GM18498 (cell line): ENCODE results near the gene ZNF774.
A peak's percentile ranks its signal among the peaks of the same experiment; 100 is the strongest.
"Not testable (repeated sequence)": the region's sequence is repeated elsewhere in the genome, so short reads cannot be mapped to it uniquely, and the experiment has no call there.

Source experiments
- ATAC-seq: cut with Tn5 transposase; IDR thresholded peaks from one replicate; pipeline ENCODE4 v1.9.1; 2021; ENCODE audit warnings: mild to moderate bottlenecking, moderate library complexity; ENCODE audit not compliant: unreplicated experiment

The ZNF774 gene

DNA sequence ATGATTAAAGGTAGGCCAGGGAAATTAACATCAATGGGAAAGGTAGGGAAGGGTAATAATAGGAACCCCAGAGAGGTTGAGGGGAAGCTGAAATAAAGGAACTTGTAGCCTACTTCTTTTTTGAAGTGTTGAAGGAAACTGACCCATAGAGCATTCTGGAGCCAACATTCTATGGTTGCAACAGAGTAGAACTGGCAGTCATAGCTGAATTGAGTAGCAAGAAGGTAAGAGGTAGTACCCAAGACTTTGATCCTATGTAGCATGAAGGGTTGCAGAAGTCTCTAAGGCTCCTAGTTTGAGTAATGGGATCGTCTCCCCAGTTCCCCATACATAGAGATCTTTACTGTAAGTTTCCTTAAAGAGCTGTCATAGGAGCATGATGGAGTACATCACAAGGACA, 7.4 kb upstream of the ZNF774 start:
- no peak for ATAC-seq

GRCh38 chr15:90345857-90346256, 6.2 kb upstream of the ZNF774 start:
- no peak for ATAC-seq

DNA sequence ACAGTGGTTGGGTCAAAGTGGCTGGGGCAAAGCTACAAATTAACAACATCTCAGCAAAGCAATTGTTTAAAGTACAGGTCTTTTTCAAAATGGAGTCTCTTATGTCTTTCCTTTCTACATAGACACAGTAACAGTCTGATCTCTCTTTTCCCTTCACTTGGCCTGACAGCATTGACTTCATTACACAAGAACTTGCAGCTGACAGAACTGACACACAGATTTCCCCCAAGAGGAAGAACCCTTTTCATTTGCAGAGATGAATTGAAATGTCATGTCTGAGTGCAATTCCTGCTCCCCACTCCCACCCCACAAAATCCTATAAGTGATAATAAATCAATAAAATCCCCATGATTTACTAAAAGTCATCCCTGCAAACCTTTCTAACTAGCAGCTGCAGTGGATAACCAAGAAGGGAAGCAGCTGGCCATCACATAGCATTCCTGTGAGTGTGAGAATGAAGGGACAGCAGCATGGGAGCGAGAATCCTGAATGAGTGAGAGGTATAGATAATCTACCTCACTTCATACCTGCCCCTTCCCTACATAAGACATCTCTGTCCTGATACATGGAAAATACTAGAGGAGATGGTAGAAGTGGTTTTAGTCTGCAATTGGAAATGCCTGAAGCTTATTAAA, 4.5 kb upstream of the ZNF774 start:
- ATAC-seq = not testable (repeated sequence)

GRCh38 chr15:90348456-90348855, 3.6 kb upstream of the ZNF774 start:
- ATAC-seq = no peak

DNA sequence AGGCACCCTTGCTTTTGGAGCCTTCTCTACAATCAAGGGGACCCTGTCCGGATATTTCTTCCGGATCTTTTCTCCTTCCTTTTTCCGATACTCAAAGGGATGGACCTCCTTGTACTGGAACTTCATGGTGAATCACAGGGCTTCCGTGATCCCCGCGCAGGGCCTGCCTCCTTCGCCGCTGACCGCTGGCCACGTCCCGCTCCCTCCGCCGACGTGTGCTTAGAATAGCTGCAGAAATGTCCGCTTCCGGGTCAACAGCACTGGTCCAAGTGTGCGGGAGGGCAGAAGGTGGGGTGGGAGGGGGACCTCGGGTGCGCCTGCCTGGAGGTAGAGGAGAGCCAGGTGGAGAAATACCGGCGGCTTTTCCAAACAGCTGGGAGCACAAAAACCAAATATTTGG, 3.0 kb upstream of the ZNF774 start:
- no peak for ATAC-seq

DNA sequence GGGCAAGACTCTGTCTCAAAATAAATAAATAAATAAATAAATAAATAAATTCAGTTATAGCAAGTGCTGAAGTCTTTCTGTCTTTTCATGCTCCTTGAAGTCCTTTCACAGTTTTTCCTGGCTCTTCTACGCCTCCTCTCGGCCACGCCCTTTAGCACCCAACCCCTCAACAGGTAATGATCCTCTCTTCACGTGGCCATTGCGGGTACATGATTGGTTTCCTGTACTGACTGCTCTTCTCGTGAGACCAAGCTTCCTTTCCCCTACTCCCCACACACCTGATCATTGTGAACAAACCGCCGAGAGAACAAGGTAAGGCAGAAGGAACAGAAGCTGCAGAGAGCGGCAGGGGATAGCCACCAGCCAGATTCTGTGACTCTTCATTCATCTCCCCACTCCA, 2.3 kb upstream of the ZNF774 start:
- ATAC-seq = no peak

DNA sequence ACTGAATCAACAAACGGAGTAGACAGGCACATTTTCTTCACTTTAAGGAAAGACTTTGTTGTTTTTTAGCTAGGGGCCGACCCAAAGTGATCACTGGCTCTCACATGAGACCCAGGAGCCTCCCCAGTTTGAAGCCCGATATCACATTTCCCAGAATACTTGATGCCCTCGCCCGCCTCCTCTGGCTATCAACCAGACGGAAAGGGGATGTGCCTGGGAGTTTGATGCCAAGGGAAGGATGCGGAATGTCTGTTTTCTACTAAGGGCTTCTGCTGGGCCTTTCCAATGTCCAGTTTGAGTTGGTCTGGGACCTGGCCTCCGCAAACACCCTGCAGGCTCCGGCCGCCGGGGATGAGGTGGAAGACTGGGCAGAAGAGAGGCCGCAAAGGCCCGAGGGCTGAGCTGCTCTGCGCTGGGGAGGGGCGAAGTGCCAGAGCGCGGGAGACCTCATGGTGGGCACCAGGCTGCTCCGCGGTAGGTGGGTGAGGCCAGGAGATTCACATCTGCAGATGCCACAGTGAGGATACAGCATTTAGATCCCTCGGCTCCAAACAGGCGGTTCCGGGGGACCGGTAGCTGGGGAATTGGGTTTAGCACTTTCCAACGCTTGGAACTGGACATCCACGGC, 491 bp upstream of the ZNF774 start:
- ATAC-seq = peak; percentile 9

GRCh38 chr15:90354986-90355385, 2.9 kb downstream of the ZNF774 start:
- ATAC-seq = no peak

DNA sequence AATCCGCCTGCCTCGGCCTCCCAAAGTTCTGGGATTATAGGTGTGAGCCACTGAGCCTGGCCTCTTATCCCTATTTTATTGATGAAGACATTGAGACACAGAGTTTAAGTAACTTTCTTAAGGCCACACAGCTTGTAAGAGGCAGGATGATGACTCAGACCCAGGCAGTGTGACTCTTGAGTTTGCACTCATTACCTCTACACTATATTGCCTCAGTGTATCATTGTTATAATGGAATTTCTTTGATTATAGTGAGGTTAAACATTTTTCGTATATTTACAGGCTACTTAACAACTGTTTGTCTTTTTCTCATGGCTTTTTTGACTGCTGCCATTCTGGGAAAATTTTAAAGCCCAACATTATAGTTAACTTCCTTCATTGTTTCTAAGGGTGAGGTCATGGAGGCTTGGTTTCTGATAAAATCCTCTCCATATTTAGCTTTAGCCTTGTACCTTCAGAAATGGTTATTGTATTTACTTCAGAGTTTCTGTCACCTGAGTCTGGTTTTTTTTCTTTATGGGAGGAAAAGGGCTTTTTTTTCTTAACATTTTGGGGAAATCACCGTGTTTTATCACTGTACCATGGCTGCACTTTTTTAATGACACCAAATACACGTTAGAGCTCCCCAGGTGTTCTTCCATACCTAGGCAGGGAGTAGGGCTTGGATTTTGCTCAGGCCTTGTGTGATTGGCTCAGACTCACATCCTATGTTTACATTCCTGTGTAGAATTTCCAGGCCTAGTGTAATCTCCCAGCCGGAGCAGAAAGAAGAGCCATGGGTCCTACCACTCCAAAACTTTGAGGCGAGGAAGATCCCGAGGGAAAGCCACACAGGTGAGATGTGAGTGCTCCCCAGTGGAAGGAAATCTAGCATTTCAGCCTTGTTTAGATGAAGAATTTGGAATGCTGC, 6.3 kb downstream of the ZNF774 start:
- no peak for ATAC-seq

DNA sequence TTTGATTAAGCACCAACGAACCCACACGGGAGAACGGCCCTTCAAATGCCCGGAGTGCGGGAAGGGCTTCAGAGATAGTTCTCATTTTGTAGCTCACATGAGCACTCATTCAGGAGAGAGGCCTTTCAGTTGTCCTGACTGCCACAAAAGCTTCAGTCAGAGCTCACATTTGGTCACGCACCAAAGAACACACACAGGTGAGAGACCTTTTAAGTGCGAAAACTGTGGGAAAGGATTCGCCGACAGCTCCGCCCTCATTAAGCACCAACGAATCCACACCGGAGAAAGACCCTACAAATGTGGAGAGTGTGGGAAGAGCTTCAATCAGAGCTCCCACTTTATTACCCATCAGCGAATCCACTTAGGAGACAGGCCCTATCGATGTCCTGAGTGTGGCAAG, 8.7 kb downstream of the ZNF774 start:
- no peak for ATAC-seq

- ATAC-seq = no peak
Observed at GRCh38 chr15:90362936-90363212, 10.8 kb downstream of the ZNF774 start.

DNA sequence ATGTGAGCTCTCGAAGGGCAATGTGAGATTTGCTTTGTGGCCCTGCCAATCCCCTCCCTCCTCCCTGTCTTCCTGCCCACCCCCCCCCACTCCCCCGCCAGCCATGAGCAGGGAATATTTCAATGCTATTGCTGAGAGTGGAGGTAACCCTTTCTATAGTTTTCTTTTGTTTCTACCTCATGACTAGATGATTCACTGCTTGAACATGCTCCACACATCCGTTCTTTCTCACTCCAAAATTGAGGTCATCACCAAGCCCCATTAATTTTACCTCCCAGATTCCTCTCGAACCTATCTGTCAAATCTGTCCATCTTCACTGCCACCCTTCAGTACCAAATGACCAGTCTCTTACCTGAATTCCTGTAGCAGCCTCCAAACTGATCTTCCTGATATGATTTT, 12.2 kb downstream of the ZNF774 start:
- ATAC-seq = no peak

DNA sequence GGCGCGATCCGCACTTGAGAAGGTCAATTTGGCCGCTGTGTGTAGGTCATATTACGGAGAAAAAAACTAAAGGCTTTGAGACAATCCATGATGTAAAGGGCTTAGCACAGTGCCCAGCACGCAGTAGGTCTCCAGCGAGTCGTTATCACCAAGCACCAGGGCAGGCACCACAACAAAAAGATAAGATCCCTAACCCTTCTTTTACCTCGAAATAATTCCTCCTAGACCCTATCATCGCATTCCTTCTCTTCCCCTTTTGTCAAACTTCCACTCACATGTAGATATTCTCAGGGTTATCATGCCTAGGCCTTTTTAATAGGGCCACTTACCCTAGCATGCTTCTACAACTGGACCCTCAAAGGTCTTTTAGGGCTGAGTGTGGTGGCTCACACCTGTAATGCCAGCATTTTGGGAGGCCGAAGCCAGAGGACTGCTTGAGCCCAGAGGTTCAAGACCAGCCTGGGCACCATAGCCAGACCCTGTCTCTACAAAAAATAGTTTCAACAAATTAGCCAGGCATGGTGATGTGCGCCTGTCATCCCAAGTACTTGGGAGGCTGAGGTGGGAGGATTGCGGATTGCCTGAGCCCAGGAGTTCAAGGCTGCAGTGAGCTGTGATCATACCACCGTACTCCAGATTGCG, 13.5 kb downstream of the ZNF774 start:
- no peak for ATAC-seq

- ATAC-seq = no peak
Observed at GRCh38 chr15:90367576-90367975, 15.5 kb downstream of the ZNF774 start.

DNA sequence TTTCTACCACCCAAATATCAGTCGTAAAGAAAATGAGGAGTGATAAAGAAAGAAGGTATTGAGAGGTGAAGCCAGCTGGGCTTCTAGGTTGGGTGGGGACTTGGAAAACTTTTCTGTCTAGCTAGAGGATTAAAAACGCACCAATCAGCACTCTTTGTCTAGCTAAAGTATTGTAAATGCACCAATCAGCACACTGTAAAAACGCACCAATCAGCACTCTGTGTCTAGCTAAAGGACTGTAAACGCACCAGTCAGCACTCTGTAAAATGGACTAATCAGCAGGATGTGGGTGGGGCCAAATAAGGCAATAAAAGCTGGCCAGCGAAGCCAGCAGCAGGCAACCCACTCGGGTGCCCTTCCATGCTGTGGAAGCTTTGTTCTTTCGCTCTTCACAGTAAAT, 23.0 kb downstream of the ZNF774 start:
- ATAC-seq = no peak

- ATAC-seq = no peak
Observed at GRCh38 chr15:90376789-90377188, 24.7 kb downstream of the ZNF774 start.

DNA sequence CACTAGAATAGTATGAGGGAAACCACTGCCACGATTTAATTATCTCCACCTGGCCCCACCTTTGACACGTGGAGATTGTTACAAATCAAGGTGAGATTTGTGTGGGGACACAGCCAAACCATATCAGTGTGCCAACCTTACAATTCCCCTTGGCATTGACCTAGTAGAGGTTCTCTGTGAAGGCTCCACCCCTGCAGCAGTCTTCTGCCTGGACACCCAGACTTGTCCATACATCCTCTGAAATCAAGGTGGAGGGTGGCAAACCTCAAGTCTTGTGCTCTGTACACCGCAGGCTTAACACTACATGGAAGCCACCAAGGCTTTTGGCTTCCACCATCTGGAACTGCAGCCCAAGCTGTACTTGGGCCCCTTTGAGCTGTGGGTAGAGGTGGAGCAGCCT, 27.2 kb downstream of the ZNF774 start:
- no peak for ATAC-seq

GRCh38 chr15:90381515-90381914, 29.4 kb downstream of the ZNF774 start:
- ATAC-seq = no peak

DNA sequence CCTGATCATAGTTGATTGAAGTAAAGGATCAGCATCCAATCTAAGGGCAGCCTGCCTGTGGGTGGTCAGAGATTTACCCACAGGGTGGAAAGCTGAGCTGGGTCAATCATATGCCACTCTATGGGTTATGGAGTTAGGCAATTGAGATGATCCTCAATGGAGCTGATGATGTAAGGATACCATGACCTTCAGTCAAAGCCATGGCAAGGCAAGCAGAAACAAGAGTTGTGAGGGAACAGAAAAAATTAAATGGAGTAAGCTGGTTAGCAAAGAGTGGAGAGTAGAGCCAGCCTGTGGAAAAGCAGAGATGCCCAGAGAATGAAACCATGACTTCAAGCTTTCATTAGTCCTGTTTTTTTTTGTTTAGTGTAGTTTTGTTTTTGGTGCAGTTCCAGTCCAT, 30.2 kb downstream of the ZNF774 start:
- no peak for ATAC-seq

DNA sequence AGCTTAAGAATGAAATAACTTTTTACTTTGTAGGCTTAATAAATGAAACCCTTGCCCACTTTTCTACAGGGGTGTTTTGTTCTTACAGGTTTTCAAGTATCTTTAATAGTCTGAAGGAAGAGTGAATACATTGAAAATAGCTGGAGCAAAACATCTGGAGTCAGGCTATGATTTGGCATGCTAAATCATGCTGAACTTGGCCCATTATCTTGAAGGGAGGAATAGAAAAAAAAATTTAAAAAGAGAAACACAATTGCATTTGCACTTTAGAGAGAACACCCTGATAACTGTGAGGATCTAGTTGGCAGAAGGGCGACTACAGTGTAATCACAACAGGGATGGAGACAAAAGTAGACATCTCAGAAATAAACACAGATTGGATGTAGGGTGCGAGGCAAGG, 34.1 kb downstream of the ZNF774 start:
- no peak for ATAC-seq

- ATAC-seq = peak; percentile 92
Observed at GRCh38 chr15:90387534-90388461, 35.7 kb downstream of the ZNF774 start, which contains the start of gene IQGAP1. Gene IQGAP1, plus strand, starts transcription at chr15:90388242. Its CDS starts 100 bp downstream, at chr15:90388342.
